Spleen (tissue), 11 donors: Measurements from ENCODE around the gene PADI4. TPM values are rescaled to one million over a fixed set of nuclear protein-coding genes. Genes with fewer than 3 reads are reported as not detected.

Experiments
- DNase-seq: peaks from one replicate; pipeline ENCODE4 v3.0.0-alpha.2; 2020
- H3K27ac ChIP-seq, 8 donors: fragments of 200-600 bp; sonication (generic) in 7 of 8; 1 replicate in 4 of 8; 2 replicates in 4 of 8; pipeline versions ENCODE4 v1.5.0 to v1.8.0; 2016 to 2021; ENCODE audit warnings: inconsistent platforms in 4 of 8, mild to moderate bottlenecking in 4 of 8, moderate library complexity in 1 of 8
- H3K27me3 ChIP-seq, 7 donors: fragments of 200-600 bp; sonication (generic) in 6 of 7; replicated peaks in 1 of 7; 1 replicate in 4 of 7; 2 replicates in 3 of 7; pipeline versions ENCODE4 v1.5.0 to v1.8.0; 2016 to 2021; ENCODE audit warnings: inconsistent platforms in 3 of 7, mild to moderate bottlenecking in 1 of 7
- H3K36me3 ChIP-seq, 6 donors: fragments of 200-600 bp; sonication (generic) in 5 of 6; 1 replicate in 4 of 6; 2 replicates in 2 of 6; pipeline versions ENCODE4 v1.5.0 to v1.8.0; 2016 to 2021; ENCODE audit warnings: inconsistent platforms in 2 of 6
- H3K4me1 ChIP-seq, 6 donors: fragments of 200-600 bp; sonication (generic) in 5 of 6; 1 replicate in 3 of 6; 2 replicates in 3 of 6; pipeline versions ENCODE4 v1.5.0 to v1.8.0; 2016 to 2021; ENCODE audit warnings: inconsistent platforms in 3 of 6
- H3K4me3 ChIP-seq, 8 donors: fragments of 200-600 bp; sonication (generic) in 7 of 8; 1 replicate in 4 of 8; 2 replicates in 4 of 8; pipeline versions ENCODE4 v1.5.0 to v1.8.0; 2016 to 2021; ENCODE audit warnings: inconsistent platforms in 4 of 8, mild to moderate bottlenecking in 4 of 8, moderate library complexity in 2 of 8
- H3K9me3 ChIP-seq, 8 donors: fragments of 200-600 bp; sonication (generic) in 7 of 8; 1 replicate in 4 of 8; 2 replicates in 4 of 8; pipeline versions ENCODE4 v1.5.0 to v1.8.0; 2016 to 2021; ENCODE audit warnings: inconsistent platforms in 4 of 8
- CTCF ChIP-seq, 11 experiments: fragments of 200-600 bp in 7 of 11; fragments of 450-650 bp in 4 of 11; sonication (generic) in 4 of 11; IDR thresholded peaks in 8 of 11; conservative IDR thresholded peaks in 3 of 11; 1 replicate in 7 of 11; 2 replicates in 4 of 11; pipeline versions ENCODE4 v1.4.0 to v1.8.0; 2016 to 2021; ENCODE audit warnings: antibody characterized with exemption in 11 of 11, inconsistent platforms in 4 of 11, mild to moderate bottlenecking in 1 of 11
- POLR2A ChIP-seq, 3 donors: fragments of 450-650 bp; IDR thresholded peaks; one replicate each; pipeline ENCODE4 v1.5.1; 2017; ENCODE audit warnings: antibody characterized with exemption in 3 of 3, mild to moderate bottlenecking in 1 of 3
- POLR2AphosphoS5 ChIP-seq, 3 donors: sonication (generic); formaldehyde crosslinking; IDR thresholded peaks; one replicate each; pipeline ENCODE4 v1.5.1; 2017; ENCODE audit warnings: antibody characterized with exemption in 3 of 3
- WGBS, 5 donors: extraction: QIAGEN DNeasy Blood & Tissue Kit in 3 of 5; methylation state at CpG; one replicate each; pipeline versions ENCODE4 v1.1.5 to v1.1.7; 2013 to 2018; 5-methylcytosine and 5-hydroxymethylcytosine counted together
- intact Hi-C: fragments of 100-400 bp; cut with DNase I; formaldehyde crosslinking; loops from one replicate; pipeline ENCODE4 v1.15.0; 2023; ENCODE audit warnings: low total_unique reads
- polyA plus RNA-seq, 3 donors: library from polyadenylated mRNA; stranded (reverse); fragments of 200-250 nt; gene quantifications; one replicate each; pipeline ENCODE4 v1.2.1, GENCODE V29; 2013
- total RNA-seq, 7 donors: library from RNA; depleted of rRNA in 3 of 7; stranded (reverse); fragments of >200 nt in 3 of 7; fragmentation: NEBNext Ultra II Directional in 4 of 7; extraction: Animal tissue kit (Norgen Biotek cat#: 25700) in 4 of 7; gene quantifications; one replicate each; pipeline versions ENCODE4 v1.1.0 to v1.2.1, GENCODE V29; 2016 to 2021
- donor health status: healthy with polysubstance abuse.
- donor health status: DM: no; HTN: no; CAD: no; lungs with moderate emphysema.
- donor health status: DM: no; HTN: no; CAD: no.
- donor health status: Bipolar disorder and iron deficiency.
- donor health status: healthy.
- donor health status: DM: no; HTN: no; CAD: no.
- donor health status: DM: yes; HTN: yes; CAD: no.

The PADI4 gene
- total and polyA plus RNA-seq, 10 donors = 5.1 to 122 (median 19.8) TPM

- no peak for DNase-seq
- TF ChIP-seq CTCF (IDR thresholded peaks at IDR 0.05 in 8 of 11, conservative IDR thresholded peaks at IDR 0.05 in 3 of 11) (no peak), POLR2A (IDR thresholded peaks at IDR 0.05) (no peak), POLR2AphosphoS5 (IDR thresholded peaks at IDR 0.05) (no peak)
- WGBS, 5 donors = 81 to 89% (median 88%) methylated on average over 5 of the region's 5 CpGs
- peaks cover 0 to 9% (median 0%) of the 10 kb centered on the region in 8 donors for H3K9me3 ChIP-seq
- H3K4me3 ChIP-seq = no peak overlapping the region
- no peaks in the 10 kb centered on the region for H3K4me1 ChIP-seq
- intact Hi-C loops = no loop called here
- H3K27ac ChIP-seq = no peak overlapping the region
- H3K36me3 ChIP-seq = no peaks in the 10 kb centered on the region
- H3K27me3 ChIP-seq = peaks cover 0 to 40% (median 0%) of the 10 kb centered on the region in 7 donors
Measured at GRCh38 chr1:17260738-17261137, 47.3 kb upstream of the PADI4 start.

GRCh38 chr1:17263936-17264335 is 44.1 kb upstream of the PADI4 start:
- no peak for DNase-seq
- H3K9me3 ChIP-seq = peaks cover 0 to 9% (median 0%) of the 10 kb centered on the region in 8 donors
- no peak for TF ChIP-seq POLR2A (IDR thresholded peaks at IDR 0.05)
- no peak for TF ChIP-seq CTCF (IDR thresholded peaks at IDR 0.05 in 8 of 11, conservative IDR thresholded peaks at IDR 0.05 in 3 of 11)
- no peak for TF ChIP-seq POLR2AphosphoS5 (IDR thresholded peaks at IDR 0.05)
- no peak overlapping the region for H3K27ac ChIP-seq
- no peaks in the 10 kb centered on the region for H3K4me1 ChIP-seq
- no peak overlapping the region for H3K4me3 ChIP-seq
- H3K27me3 ChIP-seq = peaks cover 0 to 20% (median 0%) of the 10 kb centered on the region in 7 donors
- intact Hi-C loops = no loop called here
- no peaks in the 10 kb centered on the region for H3K36me3 ChIP-seq

- WGBS, 5 donors = 72 to 96% (median 84%) methylated on average over 5 of the region's 5 CpGs
- DNase-seq = no peak
- no peaks in the 10 kb centered on the region for H3K36me3 ChIP-seq
- no peaks in the 10 kb centered on the region for H3K4me1 ChIP-seq
- peaks cover 0 to 15% (median 0%) of the 10 kb centered on the region in 7 donors for H3K27me3 ChIP-seq
- no peak for TF ChIP-seq CTCF (IDR thresholded peaks at IDR 0.05 in 8 of 11, conservative IDR thresholded peaks at IDR 0.05 in 3 of 11)
- no peak for TF ChIP-seq POLR2A (IDR thresholded peaks at IDR 0.05)
- TF ChIP-seq POLR2AphosphoS5 (IDR thresholded peaks at IDR 0.05) = no peak
- H3K9me3 ChIP-seq = peaks cover 0 to 9% (median 0%) of the 10 kb centered on the region in 8 donors
- H3K27ac ChIP-seq = no peak overlapping the region
- no peak overlapping the region for H3K4me3 ChIP-seq
- intact Hi-C loops = no loop called here
Measured at GRCh38 chr1:17264470-17264869, 43.5 kb upstream of the PADI4 start.

GRCh38 chr1:17265162-17265561 is 42.8 kb upstream of the PADI4 start:
- Histone ChIP-seq H3K4me3 (no peak overlapping the region), H3K9me3 (peaks cover 0 to 9% (median 0%) of the 10 kb centered on the region in 8 donors), H3K36me3 (no peaks in the 10 kb centered on the region), H3K27me3 (peaks cover 0 to 8% (median 0%) of the 10 kb centered on the region in 7 donors), H3K27ac (no peak overlapping the region), H3K4me1 (no peaks in the 10 kb centered on the region)
- TF ChIP-seq POLR2AphosphoS5 (IDR thresholded peaks at IDR 0.05) = no peak
- TF ChIP-seq POLR2A (IDR thresholded peaks at IDR 0.05) = no peak
- TF ChIP-seq CTCF (IDR thresholded peaks at IDR 0.05 in 8 of 11, conservative IDR thresholded peaks at IDR 0.05 in 3 of 11) = no peak
- WGBS, 5 donors = 72 to 96% (median 94%) methylated on average over 2 of the region's 2 CpGs
- intact Hi-C loops = no loop called here
- DNase-seq = no peak
